HG02938 (cell line): ENCODE data around the gene HNF1B.
"Not testable (repeated sequence)": the region's sequence is repeated elsewhere in the genome, so short reads cannot be mapped to it uniquely, and the experiment has no call there.

Experiments
- ATAC-seq: cut with Tn5 transposase; IDR thresholded peaks from one replicate; pipeline ENCODE4 v1.9.1; 2021; ENCODE audit warnings: mild to moderate bottlenecking, moderate library complexity; ENCODE audit not compliant: unreplicated experiment

Gene HNF1B

DNA sequence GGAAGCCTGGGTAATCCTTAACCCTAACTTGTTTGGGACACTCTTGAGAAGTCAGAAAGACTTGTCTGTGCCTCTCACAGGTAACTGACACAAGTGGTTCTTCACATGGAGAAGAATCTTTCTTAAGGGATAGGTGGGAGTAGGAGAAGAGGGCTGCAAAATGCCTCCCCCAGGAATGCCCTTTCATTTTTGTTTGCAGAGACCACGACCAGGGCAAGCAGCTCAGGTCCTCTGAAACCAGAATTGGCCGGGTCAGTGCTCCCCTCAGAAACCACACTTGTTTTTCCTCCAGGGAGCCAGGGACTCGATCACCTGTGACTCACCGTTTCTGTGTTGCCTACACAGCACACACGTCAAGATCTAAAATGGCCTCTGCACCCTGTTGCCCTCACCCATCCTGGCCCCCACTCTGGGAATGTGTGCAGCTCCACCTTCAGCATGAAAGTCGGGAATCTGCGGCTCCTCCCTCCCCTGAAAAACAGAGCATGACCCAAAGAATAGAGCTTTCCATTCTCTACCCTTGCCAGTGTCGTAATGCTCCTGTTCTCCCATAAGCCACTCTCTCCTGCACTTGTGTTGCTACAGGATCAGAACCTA is 36.1 kb downstream of the HNF1B start:
- no peak for ATAC-seq

- ATAC-seq = no peak
Observed at GRCh38 chr17:37708008-37708615, 36.7 kb downstream of the HNF1B start.

- no peak for ATAC-seq
Observed at GRCh38 chr17:37706446-37706845, 38.4 kb downstream of the HNF1B start.

DNA sequence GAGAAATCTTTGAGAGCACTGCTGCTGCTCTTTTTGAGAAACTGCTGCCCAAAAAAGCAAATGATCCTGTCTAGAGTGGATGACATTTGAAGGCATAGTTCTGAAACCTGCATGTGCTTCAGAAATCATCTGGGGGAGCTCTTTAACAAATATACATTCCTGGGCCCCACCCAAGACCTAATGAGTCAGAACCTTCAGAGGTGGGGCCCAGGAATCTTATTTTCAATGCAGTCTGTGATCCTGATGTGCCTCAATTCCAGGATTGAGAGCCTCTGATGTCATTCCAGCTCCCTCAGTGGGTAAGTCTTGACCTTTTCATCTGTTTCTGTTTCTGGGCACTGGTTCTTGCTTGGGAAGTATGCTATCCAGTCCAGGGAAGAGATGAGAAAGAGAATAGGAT is 42.3 kb downstream of the HNF1B start:
- no peak for ATAC-seq

GRCh38 chr17:37701496-37701898 is 43.4 kb downstream of the HNF1B start:
- no peak for ATAC-seq

GRCh38 chr17:37700881-37701280 is 44.0 kb downstream of the HNF1B start:
- no peak for ATAC-seq

DNA sequence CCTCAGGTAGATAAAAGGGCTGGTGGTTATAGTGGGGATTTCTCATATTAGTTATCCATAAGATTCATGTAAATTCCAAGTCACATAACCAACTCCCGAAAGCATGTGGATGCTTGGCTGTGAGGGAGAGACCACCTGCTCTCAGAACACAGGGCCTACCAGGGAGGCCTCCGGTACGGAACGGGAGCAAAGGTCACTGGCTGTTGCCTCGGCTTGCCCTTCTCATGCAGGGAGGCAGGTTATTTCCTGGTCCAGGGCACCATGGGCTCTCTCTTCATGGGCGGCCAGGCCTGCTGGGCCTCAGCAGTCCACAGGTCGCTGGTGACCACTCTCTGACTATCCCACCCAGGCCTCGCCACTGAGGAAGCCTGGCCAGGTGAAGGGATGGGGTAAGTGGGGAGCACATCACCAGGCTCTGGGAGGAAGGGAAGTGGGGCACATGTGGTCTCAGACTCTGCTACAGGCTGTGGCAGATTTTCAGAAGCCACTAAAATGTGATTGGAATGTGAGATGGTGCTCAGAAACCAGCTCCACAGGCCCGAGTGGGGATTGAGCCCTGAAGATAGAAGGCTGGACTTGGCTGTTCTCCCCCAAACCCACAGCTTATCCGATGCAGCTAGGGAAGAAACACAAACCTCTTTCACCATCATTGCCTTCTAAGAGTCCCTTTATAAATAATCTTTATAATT is 45.4 kb downstream of the HNF1B start:
- no peak for ATAC-seq

GRCh38 chr17:37698911-37699255 is 46.0 kb downstream of the HNF1B start:
- no peak for ATAC-seq

GRCh38 chr17:37698132-37698910 is 46.5 kb downstream of the HNF1B start:
- ATAC-seq = no peak

GRCh38 chr17:37697381-37697780 is 47.5 kb downstream of the HNF1B start:
- ATAC-seq = no peak

GRCh38 chr17:37696366-37696765 is 48.5 kb downstream of the HNF1B start:
- no peak for ATAC-seq

DNA sequence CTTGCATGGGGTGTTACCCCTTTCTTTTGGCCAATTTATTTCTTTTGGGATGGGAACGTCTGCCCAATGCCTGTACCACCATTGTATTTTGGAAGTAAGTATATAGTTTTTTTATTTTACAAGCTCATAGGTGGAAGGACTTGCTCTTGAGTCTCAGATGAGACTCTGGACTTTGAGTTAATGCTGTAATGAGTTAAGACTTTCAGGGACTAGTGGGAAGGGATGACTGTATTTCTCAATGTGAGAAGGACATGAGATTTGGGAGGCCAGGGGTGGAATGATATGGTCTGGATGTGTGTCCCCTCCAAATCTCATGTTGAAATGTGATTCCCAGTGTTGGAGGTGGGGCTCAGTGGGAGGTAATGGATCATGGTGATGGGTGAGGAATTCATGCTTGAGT is 49.1 kb downstream of the HNF1B start:
- no peak for ATAC-seq

GRCh38 chr17:37694734-37695133 is 50.1 kb downstream of the HNF1B start:
- ATAC-seq = no peak

GRCh38 chr17:37693328-37693727 is 51.5 kb downstream of the HNF1B start:
- ATAC-seq = no peak

DNA sequence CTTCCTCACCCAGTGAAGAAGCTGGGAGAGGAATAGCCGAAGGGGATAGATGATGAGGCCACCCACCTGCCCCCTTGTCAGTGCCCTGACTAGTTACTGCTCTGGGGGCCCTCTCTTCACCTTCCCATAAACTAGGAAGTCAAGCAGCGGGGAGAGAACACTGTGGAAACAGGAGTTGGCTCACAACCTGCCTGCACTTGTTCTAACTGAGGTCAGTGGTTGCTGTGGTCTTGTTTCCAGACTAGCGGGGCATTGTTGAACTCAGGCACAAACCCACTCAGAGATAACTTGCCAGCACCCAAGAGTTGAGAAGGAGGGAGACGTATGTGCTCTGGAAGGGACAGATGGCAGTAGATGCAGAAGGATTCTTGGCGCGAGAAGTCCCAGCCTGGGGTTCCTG is 53.1 kb downstream of the HNF1B start:
- ATAC-seq = no peak

DNA sequence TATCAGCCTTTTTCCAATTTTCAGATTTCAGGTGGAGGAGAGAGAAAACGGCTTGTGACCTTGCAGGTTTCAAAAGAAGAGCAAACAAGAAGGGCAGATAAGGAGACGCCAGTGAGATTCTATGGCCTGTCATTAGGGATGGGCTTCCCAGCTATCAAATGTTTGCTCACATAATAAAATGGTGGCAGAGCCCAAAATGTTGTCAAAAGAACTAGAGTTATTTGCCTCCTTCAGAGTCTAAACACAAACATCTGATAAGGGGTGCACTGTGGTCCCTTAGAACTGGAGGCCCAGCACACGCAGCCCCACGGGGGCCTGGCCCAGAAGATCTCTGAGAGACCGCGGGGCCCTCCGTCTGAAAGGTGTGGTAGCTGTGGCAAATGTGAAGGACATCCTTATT is 55.5 kb downstream of the HNF1B start:
- ATAC-seq = no peak

DNA sequence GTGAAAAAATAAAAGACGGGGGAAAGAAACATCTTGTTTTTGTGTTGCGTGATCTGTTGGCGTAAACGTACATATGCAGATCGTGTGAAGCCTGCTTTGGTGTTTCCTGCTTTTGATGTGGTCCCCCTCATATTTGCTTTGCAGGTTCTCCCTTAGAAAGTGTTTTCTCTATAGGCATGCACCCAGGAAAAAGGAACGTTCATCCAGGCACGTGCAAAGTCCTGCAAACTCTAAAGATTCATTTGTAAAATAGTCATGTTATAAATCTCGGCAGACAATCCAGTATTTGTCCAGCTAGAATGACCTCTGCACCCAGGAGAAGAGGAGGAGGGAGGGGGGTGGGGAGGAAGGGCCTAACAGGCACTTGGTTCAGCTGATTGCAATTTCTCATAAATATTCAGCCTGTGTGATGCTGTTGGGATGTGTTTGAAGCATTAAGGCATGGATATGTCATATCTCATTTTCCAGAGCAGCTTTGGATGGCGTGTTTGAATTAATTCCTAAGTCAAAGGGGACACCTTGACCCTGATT is 61.3 kb downstream of the HNF1B start:
- no peak for ATAC-seq

DNA sequence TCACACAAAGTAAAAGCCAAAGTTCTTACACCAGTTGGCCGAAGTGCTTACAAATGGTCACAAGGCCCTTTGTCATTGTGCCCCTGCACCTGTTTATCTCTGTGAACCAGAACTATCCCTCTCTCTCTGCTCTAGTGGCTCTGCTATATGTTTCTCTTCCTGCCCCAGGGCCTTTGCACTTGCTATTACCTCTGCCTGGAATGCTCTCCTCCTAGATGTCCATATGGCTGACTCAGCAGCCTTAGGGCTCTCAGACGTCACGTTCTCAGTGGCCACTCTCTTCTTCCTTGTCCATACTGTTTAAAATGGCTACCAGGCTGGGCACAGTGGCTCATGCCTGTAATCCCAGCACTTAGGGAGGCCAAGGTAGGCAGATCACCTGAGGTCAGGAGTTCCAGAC is 62.9 kb downstream of the HNF1B start:
- ATAC-seq = no peak

- ATAC-seq = not testable (repeated sequence)
Observed at GRCh38 chr17:37679995-37680394, 64.9 kb downstream of the HNF1B start.

- ATAC-seq = no peak
Observed at GRCh38 chr17:37678036-37678435, 66.8 kb downstream of the HNF1B start.

DNA sequence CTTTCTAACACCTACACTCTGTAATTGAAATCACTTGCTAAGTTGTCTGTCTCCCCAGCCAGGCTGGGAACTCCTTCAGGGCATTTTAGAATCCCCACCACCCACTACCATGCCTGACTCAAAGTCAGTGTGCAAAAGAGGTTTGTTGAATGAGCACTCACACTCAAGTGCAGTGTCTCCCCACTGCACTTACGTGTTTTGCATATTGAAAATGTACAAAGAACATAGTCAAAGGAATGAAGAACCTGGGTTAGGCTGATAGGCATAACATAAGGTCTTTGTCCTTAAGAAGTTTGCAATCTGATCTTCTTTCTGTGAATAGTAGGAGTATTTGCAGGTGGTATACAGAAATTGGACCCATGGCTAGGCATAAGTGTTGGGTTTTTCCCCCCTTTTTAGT is 67.8 kb downstream of the HNF1B start:
- no peak for ATAC-seq
